OCI-LY1 (cell line): ENCODE measurements around the gene CHST3.

Experiments used
- H2AFZ ChIP-seq: fragments of 200-600 bp; sonication (generic), shearing (Covaris generic); 2 replicates; pipeline ENCODE4 v1.6.0; 2014; ENCODE audit warnings: antibody characterized with exemption, mild to moderate bottlenecking, low read length
- H3F3A ChIP-seq: fragments of 200-600 bp; sonication (generic), shearing (Covaris generic); 2 replicates; pipeline ENCODE4 v1.6.0; 2014; ENCODE audit warnings: mild to moderate bottlenecking, antibody characterized with exemption, low read length, moderate library complexity; ENCODE audit not compliant: insufficient read depth
- H3K27ac ChIP-seq: fragments of 200-600 bp; sonication (generic); 2 replicates; pipeline ENCODE4 v1.5.1; 2014; ENCODE audit warnings: low read length, mixed run types, mild to moderate bottlenecking, low read depth; ENCODE audit not compliant: poor library complexity, severe bottlenecking
- H3K27me3 ChIP-seq: fragments of 200-600 bp; sonication (generic); 2 replicates; pipeline ENCODE4 v1.6.0; 2014; ENCODE audit warnings: antibody characterized with exemption, mild to moderate bottlenecking, low read length, moderate library complexity; ENCODE audit not compliant: insufficient read depth
- H3K36me3 ChIP-seq: fragments of 200-600 bp; sonication (generic); 2 replicates; pipeline ENCODE4 v1.6.1; 2014; ENCODE audit warnings: mild to moderate bottlenecking, antibody characterized with exemption, low read length, moderate library complexity, mixed read lengths; ENCODE audit not compliant: insufficient read depth
- H3K4me1 ChIP-seq: fragments of 200-600 bp; sonication (generic); 2 replicates; pipeline ENCODE4 v1.5.1; 2014; ENCODE audit warnings: mild to moderate bottlenecking, low read length, moderate library complexity; ENCODE audit not compliant: insufficient read depth, severe bottlenecking
- H3K4me2 ChIP-seq: fragments of 200-600 bp; sonication (generic), shearing (Covaris generic); 2 replicates; pipeline ENCODE4 v1.6.1; 2014; ENCODE audit warnings: low read length
- H3K4me3 ChIP-seq: fragments of 200-600 bp; sonication (generic); 2 replicates; pipeline ENCODE4 v1.5.1; 2014; ENCODE audit warnings: low read length, low read depth, mild to moderate bottlenecking, mixed read lengths; ENCODE audit not compliant: poor library complexity, severe bottlenecking
- H3K79me2 ChIP-seq: fragments of 200-600 bp; shearing (Covaris generic); 2 replicates; pipeline ENCODE4 v1.6.1; 2016; ENCODE audit warnings: mixed run types, low read length, mixed read lengths; ENCODE audit not compliant: insufficient read depth
- H3K9ac ChIP-seq: fragments of 200-600 bp; sonication (generic), shearing (Covaris generic); 2 replicates; pipeline ENCODE4 v1.6.1; 2014; ENCODE audit warnings: mild to moderate bottlenecking, low read length, mixed read lengths
- H3K9me2 ChIP-seq: fragments of 200-600 bp; sonication (generic), shearing (Covaris generic); 2 replicates; pipeline ENCODE4 v1.6.1; 2014; ENCODE audit warnings: low read depth, mild to moderate bottlenecking, low read length, mixed read lengths
- H3K9me3 ChIP-seq: fragments of 200-600 bp; shearing (Covaris generic); 2 replicates; pipeline ENCODE4 v1.6.1; 2014; ENCODE audit warnings: low read length, mixed read lengths
- H4K20me1 ChIP-seq: fragments of 200-600 bp; sonication (generic), shearing (Covaris generic); 2 replicates; pipeline ENCODE4 v1.6.0; 2016; ENCODE audit warnings: mild to moderate bottlenecking, low read length; ENCODE audit not compliant: insufficient read depth
- CTCF ChIP-seq: fragments of 200-600 bp; sonication (generic), shearing (Covaris generic); IDR thresholded peaks from 2 replicates; pipeline ENCODE4 v1.5.1; 2017; ENCODE audit warnings: mild to moderate bottlenecking, antibody characterized with exemption, low read length, moderate library complexity, mixed read lengths
- EZH2 ChIP-seq: fragments of 200-600 bp; sonication (generic), shearing (Covaris generic); IDR thresholded peaks from 2 replicates; pipeline ENCODE4 v1.8.0; 2017; ENCODE audit warnings: borderline replicate concordance, mixed run types, mild to moderate bottlenecking, antibody characterized with exemption, low read length, moderate library complexity, mixed read lengths

The CHST3 gene

GRCh38 chr10:72058347-72058898 lies 94.2 kb downstream of the CHST3 start:
- Histone ChIP-seq H3K27me3 (peaks cover 4% of the 10 kb centered on the region; the same call in 1 of the 2 replicates), H3K36me3 (peaks cover 13% of the 10 kb centered on the region), H2AFZ (no peak overlapping the region), H4K20me1 (no peaks in the 10 kb centered on the region), H3K9ac (no peak overlapping the region), H3K4me2 (no peak overlapping the region), H3K4me1 (no peaks in the 10 kb centered on the region), H3K9me3 (no peaks in the 10 kb centered on the region), H3K79me2 (no peaks in the 10 kb centered on the region), H3F3A (no peaks in the 10 kb centered on the region), H3K27ac (no peak overlapping the region), H3K9me2 (no peaks in the 10 kb centered on the region), H3K4me3 (no peak overlapping the region)
- TF ChIP-seq EZH2: no peak
- TF ChIP-seq CTCF: no peak

GRCh38 chr10:72058989-72059842 lies 95.0 kb downstream of the CHST3 start:
- no peaks in the 10 kb centered on the region for H3K9me2 ChIP-seq
- H3K4me2 ChIP-seq: no peak overlapping the region
- no peaks in the 10 kb centered on the region for H3K9me3 ChIP-seq
- H4K20me1 ChIP-seq: no peaks in the 10 kb centered on the region
- H3K4me3 ChIP-seq: no peak overlapping the region
- H2AFZ ChIP-seq: no peak overlapping the region
- H3K27ac ChIP-seq: no peak overlapping the region
- TF ChIP-seq CTCF (no peak), EZH2 (no peak)
- no peaks in the 10 kb centered on the region for H3K27me3 ChIP-seq
- H3F3A ChIP-seq: no peaks in the 10 kb centered on the region
- H3K9ac ChIP-seq: no peak overlapping the region
- H3K36me3 ChIP-seq: peaks cover 21% of the 10 kb centered on the region
- no peaks in the 10 kb centered on the region for H3K79me2 ChIP-seq
- no peaks in the 10 kb centered on the region for H3K4me1 ChIP-seq

- no peak for TF ChIP-seq EZH2
- TF ChIP-seq CTCF: no peak
- Histone ChIP-seq H2AFZ (no peak overlapping the region), H3K4me3 (no peak overlapping the region), H3K27me3 (no peaks in the 10 kb centered on the region), H3K4me2 (no peak overlapping the region), H3K9me2 (no peaks in the 10 kb centered on the region), H3K4me1 (no peaks in the 10 kb centered on the region), H3K79me2 (no peaks in the 10 kb centered on the region), H3K9me3 (no peaks in the 10 kb centered on the region), H4K20me1 (no peaks in the 10 kb centered on the region), H3K36me3 (peaks cover 24% of the 10 kb centered on the region), H3K9ac (no peak overlapping the region), H3K27ac (no peak overlapping the region), H3F3A (no peaks in the 10 kb centered on the region)
These were observed 95.9 kb downstream of the CHST3 start for GRCh38 chr10:72059843-72060822.
